ENCODE data around the gene HOXD1.

Gene HOXD1

DNA sequence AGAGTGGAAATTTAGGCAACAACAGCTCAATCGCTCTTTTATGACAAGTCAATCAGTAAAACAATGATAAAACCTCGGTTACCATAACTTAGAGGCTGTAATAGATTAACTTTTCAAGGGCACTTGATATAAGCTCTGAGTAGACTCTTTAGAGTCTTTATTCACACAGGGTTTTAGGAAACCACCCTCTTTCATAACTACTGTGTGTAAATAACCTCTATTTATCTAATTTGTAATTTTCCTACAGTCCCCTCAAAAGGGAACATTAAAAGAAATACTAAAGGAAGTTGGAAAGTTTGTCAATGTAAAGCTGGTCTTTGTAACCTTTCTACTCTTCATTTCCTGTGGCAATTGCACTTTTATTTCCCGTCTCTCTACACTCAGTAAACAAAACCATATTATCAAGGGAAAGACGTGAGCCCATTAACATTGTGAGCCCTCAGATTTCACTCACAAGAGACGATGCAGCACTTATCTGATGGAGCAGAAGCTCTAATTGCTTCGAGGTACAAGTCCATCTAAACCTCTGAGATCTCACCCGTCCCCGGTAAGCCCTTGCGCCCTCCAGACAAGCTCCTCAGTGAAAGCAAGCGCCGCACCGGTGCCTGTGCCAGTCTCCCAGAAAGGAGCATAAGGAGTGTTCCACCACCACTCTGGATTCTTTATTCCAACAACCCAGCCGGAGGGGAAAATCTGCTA is 1.1 kb upstream of the HOXD1 start:
- DNase-seq: peak; percentile 39

DNA sequence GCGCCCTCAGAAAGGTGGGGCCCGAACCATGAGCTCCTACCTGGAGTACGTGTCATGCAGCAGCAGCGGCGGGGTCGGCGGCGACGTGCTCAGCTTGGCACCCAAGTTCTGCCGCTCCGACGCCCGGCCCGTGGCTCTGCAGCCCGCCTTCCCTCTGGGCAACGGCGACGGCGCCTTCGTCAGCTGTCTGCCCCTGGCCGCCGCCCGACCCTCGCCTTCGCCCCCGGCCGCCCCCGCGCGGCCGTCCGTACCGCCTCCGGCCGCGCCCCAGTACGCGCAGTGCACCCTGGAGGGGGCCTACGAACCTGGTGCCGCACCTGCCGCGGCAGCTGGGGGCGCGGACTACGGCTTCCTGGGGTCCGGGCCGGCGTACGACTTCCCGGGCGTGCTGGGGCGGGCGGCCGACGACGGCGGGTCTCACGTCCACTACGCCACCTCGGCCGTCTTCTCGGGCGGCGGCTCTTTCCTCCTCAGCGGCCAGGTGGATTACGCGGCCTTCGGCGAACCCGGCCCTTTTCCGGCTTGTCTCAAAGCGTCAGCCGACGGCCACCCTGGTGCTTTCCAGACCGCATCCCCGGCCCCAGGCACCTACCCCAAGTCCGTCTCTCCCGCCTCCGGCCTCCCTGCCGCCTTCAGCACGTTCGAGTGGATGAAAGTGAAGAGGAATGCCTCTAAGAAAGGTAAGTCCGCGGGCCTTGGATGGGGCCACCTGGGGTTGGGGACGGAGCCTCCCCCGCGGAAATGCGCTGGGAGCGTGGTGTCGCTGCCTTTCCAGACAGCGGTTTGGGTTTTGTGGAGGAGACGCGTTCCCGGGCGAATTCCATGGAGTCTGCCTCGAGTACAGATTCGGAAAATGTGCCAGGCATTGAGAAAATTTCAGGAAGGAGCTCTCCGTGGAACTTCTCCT is 559 bp downstream of the HOXD1 start:
- DNase-seq: no peak

DNA sequence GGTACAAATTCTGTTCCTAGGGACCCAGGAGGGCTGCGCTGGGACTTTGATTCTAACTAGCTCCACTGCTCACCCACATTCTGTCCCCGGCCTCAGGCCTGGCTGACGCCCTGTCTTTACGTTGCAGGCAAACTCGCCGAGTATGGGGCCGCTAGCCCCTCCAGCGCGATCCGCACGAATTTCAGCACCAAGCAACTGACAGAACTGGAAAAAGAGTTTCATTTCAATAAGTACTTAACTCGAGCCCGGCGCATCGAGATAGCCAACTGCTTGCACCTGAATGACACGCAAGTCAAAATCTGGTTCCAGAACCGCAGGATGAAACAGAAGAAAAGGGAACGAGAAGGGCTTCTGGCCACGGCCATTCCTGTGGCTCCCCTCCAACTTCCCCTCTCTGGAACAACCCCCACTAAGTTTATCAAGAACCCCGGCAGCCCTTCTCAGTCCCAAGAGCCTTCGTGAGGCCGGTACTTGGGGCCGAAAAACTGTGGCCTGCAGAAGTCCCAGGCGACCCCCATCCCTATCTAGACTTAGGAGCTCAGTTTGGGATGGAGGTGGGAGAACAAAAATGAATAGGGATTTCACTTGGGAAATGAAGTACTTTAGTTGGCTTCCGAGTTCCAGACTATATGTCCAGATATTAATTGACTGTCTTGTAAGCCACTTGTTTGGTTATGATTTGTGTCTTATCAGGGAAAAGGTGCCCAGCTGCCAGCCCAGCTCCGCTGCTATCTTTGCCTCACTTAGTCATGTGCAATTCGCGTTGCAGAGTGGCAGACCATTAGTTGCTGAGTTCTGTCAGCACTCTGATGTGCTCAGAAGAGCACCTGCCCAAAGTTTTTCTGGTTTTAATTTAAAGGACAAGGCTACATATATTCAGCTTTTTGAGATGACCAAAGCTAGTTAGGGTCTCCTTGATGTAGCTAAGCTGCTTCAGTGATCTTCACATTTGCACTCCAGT is 1.5 kb downstream of the HOXD1 start:
- DNase-seq: peak; percentile 37

DNA sequence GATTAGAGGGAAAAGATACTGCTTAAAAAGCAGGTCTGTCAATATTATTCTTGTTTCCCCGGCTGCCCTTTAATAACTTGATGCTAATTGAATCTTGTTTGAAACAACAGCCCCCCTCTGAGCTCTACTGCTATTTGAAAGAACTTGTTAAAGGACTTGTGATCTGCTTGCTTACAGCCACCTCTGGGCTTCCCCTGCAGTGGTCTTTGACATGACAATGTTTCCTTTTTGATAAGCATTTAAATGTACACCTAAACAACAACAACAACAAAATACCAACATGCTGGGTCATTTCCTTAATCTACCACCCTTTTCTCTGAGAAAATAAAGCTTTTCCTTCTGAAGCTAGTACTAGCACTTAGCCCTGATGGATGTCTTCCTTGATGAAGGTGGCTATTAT is 3.9 kb downstream of the HOXD1 start:
- DNase-seq: no peak

DNA sequence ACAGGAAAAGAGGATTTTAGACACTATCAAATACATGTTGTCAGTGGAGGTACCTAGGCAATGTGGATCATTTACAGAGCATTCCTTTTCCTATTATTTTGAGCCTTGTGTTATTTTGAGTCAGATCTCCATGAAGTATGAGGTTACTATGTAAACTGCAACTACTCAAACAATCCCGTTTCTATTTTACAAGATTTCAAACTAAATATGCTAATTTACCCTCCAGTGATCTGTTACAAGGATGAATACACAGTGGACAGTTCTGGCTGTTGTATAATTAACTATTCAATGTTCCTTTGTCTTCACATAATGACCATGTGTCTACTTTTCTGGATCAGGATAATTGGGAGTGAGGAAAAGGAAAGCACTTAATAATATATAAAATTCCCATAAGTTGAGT is 4.6 kb downstream of the HOXD1 start:
- no peak for DNase-seq

DNA sequence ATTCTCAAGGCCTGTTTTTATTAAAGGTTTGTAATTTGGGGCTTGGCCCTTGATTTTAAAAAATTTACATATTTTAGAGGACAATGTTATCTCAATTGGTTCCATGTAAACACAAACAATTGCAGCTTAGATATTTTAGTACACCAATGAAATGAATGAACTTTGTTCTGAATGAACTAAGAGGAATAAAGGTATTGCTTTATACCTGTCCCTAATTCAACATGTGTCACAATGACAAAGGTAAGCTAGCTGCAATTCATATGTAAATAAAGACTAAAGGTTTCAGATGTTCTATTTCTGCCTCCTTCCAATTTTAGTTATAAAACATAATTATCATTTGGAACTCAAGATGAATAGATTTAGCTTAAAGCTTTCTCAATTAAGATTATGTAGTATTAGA is 11.4 kb downstream of the HOXD1 start:
- DNase-seq: no peak

DNA sequence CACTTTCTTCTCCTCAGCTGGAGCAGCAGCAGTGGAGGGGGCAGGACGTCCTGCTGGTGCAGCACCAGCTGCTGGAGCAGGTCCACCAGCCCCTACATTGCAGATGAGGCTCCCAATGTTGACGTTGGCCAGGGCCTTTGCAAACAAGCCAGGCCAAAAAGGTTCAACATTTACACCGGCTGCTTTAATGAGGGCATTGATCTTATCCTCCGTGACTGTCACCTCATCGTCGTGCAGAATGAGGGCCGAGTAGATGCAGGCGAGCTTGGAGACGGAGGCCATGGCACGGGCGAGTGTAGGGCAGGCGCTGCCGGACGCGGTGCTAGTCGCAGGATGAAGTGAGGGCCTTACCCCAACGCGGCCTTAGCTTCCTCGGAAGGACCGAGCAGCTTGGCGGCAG is 12.5 kb downstream of the HOXD1 start:
- no peak for DNase-seq

DNA sequence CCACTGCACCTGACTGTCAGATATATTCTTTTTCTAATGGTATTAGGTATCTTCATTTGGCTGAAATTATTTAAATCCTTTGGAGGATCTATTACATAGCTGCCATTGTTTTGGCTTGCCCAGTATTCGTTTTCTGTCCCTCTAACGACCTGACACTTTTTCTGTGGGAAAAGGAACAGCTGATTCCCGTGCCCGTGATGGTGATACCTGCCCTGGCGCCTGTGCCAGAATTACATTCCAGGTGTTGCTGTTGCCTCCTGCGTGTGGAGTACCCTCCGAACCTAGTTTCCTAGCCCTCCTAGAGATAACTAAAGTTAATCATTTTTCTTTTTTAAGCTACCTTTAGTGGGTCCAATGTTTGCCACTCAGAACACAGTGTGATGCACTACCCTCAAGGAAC is 14.0 kb downstream of the HOXD1 start:
- DNase-seq: no peak

DNA sequence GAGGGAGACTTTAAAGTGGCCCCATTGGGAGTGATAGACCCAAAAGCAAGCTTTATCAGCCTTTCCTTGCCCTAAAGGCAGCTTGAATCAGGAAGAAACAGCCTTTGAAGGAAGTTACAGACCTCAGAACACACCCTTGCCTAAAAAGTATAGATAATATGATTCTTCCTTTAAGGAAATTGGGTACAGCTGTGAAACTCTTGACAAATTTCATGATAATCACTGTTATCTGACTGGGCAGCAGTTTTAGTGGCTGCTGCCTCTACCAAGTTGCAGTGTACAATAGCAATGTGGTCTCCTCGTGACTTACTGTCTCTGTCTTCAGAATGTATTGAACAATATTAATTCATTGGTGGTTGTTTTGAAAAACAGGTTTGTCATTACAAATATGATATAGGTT is 16.7 kb downstream of the HOXD1 start:
- no peak for DNase-seq

DNA sequence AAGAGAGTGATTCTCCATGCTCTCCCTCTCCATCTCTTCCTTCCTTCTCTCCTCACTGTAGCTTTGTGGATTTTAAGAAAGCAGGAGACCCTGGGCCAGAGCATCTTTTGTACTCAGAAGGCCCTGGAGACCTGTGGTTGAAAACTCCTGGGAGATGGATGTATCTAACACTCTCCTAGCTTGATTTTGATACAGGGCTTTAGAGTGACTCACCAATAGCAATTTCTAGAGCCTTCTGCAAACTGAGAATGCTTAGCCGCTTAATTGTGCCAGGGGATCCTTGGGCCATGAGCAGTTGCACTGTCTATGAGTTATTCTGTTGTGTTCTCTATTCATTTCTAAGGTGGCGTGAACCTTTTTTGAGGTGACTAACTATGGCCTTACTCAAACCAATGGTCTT is 17.7 kb downstream of the HOXD1 start:
- no peak for DNase-seq

DNA sequence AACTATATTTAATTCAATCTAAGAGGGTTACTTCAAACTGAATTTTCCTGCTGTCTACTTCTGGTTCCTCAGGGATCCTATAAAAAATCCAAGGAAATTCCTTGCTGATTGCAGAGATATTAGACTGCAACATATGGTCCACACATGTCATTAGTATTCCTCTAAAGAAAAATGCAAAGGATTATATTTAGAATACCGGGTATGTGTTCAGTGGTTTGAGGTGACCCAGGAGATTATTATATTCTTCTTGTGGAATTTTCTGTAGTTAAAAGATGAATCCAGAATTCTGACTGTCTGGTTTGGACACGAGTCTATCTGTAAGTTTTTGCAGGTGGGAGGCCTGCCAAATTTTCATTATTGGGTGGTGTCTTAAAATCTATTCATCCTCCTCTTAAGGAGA is 18.2 kb downstream of the HOXD1 start:
- DNase-seq: no peak

DNA sequence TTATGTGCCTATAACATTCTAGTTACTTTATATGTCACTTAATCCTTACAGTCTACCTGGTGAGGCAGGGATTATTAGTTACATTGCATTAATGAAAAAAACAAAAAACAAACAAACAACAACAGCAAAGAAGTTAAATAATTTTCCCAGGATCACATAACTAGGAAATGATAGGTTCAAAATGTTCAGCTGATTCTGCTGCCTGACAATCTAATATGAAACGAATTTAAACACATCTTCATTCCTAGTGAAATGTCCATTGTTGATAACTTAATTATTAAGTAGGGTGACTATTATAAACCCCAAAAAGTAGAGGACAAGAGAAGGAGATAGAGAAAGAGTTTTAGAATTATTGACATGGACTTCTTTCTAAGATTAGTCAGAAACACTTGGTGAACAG is 22.6 kb downstream of the HOXD1 start:
- DNase-seq: no peak

DNA sequence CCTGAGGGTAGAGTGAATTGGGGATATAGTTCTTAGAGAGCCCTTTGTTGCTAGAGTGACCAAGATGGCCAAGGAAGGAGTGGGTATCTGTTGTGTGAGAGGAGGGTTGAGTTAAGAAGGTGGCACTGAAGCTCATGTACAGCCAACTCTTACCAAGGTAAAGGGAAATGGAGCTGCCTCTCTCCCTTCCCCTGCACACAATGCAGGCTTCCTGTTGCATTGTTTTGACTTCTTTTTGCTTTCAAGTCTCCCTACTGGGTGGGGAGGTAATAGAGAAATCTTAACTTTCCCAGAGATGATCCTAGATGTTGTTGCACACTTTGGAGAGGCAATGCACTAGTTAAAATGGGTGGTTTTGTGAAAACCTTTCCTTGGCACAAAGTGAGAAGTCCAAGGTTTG is 23.8 kb downstream of the HOXD1 start:
- DNase-seq: no peak

DNA sequence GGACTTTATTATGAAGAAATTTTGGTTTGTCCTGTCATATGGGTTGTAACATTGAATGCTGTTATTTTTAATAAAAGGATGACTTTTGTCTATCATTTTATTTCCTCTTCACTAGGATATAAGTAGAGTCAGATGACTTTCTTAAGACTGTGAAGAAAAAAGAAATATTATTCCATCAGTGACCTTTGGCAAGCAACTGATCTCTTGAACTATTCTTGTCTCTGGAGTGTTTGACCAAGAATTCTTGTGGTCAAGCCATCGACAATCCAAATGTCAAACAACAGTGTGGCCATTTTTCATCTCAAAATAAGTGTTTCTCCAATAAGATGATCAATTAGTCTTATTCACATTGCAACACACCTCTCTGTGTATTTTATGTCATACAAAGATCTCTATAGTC is 24.9 kb downstream of the HOXD1 start:
- no peak for DNase-seq

DNA sequence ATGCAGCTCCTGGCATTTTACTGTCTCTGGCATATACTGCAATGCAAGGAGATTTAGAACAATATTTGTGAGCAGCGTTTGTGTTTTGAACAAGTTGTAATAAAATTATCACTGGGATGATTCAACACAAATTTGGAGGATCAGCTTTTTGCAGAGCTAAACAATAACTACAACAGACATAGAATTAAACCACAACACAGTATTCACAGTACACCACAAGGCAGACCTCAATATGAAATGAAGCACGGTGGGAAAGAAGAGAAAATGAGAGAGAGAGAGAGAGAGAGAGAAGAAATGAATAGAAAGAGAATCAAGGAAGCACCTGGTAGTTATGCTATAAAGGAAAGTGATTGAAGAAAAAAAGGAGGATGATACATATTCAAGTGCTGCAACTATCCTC is 39.4 kb downstream of the HOXD1 start:
- no peak for DNase-seq

DNA sequence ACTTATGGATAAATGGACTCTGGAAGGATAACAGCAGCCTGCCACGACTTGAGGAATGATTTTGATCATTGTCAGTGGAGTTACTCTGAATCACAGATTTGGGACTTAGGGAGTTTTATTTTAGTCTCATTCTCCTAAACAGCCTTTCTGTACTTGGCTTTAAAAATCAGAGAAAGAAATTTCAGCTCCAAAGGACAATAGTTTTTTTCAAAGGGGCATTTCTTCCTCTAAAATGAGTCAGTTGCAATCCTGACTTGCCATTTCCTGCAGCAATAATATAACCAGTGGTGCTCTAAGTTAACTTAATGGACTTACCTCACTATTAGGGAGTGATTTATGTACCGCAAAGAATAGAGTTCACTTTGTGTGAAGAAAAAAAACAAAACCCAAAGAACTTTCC is 45.7 kb downstream of the HOXD1 start:
- no peak for DNase-seq

DNA sequence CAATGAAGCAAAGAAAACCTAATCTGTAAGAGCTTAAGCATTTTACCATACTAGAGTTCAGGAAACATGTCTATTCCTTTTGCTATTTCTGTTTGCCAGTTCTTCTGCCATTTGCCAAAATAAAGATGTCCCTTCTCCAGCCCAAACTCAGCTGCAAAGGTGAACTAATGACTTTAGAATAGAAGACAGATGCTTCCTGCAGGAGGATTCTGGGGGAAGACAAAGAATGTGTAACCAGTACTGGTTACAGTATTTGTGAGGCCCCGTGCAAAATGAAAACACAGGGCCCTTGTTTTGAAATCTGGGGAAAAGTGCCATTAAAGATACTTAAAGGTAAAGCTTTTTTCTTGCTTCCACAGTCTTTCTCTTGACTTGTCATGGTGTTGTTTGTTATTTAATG is 46.5 kb downstream of the HOXD1 start:
- no peak for DNase-seq

DNA sequence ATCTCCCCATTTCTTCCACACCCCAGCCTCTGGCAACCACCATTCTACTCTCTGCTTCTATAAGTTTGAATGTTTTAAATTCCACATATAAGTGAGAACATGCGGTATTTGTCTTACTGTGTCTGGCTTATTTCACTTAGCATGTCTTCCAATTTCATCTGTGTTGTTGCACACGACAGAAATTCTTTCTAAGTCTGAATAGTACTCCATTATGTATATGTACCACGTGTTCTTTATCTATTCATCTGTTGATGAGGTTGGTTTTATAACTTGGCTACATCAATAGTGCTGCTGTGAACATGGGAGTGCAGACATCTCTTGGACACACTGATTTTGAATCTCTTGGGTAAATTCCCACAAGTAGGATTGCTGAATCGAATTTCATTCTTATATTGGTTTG is 49.0 kb downstream of the HOXD1 start:
- no peak for DNase-seq

DNA sequence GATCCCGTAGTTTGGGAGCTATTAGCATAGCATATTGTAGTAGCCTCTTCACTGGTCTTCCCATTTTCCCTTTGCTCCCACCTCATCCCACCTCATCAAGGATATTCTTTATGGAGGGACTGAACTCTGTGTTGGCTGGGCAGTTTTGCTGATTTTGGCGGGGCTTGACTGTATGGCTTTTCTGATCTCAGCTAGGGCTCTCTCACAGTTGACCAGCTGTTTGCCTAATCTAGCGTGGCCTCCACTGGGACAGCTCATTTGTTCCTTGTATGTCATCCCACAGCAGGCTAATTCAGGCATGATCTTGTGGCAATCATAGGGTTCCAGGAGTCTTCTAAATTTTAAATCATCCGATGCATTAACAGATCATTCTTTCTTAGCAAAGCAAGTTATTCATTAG is 50.6 kb downstream of the HOXD1 start:
- no peak for DNase-seq

DNA sequence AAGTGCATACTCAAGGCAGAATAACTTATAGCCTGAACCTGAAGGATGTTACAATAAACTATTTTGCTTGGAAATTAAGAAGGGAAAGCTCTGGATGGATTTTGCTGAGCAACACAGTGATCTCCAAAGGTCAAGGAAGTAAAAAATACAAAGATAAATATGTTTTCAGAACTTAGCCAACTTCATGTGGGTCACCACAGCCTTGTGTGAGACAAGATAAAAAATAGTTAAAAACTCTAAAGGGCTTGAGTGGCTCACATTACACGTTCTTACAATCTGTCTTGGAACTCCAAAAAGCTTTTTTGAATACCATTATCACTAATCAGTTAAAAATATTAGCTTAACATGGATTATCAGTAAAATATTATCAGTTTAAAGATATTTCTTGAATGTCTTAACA is 51.8 kb downstream of the HOXD1 start:
- no peak for DNase-seq
